Breast epithelium (tissue), 4 donors: ENCODE results near the gene LRRC74A. TPM values are rescaled to one million over a fixed set of nuclear protein-coding genes. Genes with fewer than 3 reads are reported as not detected.
A peak's percentile ranks its signal among the peaks of the same experiment; 100 is the strongest.

Experiments
- DNase-seq, 2 donors: peaks; one replicate each; pipeline ENCODE4 v3.0.0-alpha.2; 2019; ENCODE audit warnings: low spot score in 2 of 2
- H3K27ac ChIP-seq, 2 donors: fragments of 200-600 bp; sonication (generic) in 1 of 2; one replicate each; pipeline ENCODE4 v1.5.1; 2016 to 2019; ENCODE audit warnings: mild to moderate bottlenecking in 1 of 2
- H3K27me3 ChIP-seq, 2 donors: fragments of 200-600 bp; sonication (generic) in 1 of 2; one replicate each; pipeline versions ENCODE4 v1.5.1 to v1.6.0; 2017 to 2019; ENCODE audit warnings: control low read depth in 1 of 2, mild to moderate bottlenecking in 1 of 2
- H3K36me3 ChIP-seq: fragments of 200-600 bp; one replicate; pipeline ENCODE4 v1.5.1; 2019
- H3K4me1 ChIP-seq, 2 donors: fragments of 200-600 bp; sonication (generic); one replicate each; pipeline ENCODE4 v1.5.1; 2016 to 2019; ENCODE audit warnings: control low read depth in 1 of 2
- H3K4me3 ChIP-seq, 3 donors: fragments of 200-600 bp; sonication (generic); 1 replicate in 2 of 3; 2 replicates in 1 of 3; pipeline ENCODE4 v1.5.1; 2016 to 2019; ENCODE audit warnings: mild to moderate bottlenecking in 3 of 3, moderate library complexity in 2 of 3
- H3K9me3 ChIP-seq, 2 donors: fragments of 200-600 bp; sonication (generic) in 1 of 2; one replicate each; pipeline ENCODE4 v1.5.1; 2016 to 2019; ENCODE audit warnings: control low read depth in 1 of 2
- CTCF ChIP-seq, 3 donors: fragments of 450-650 bp; IDR thresholded peaks; one replicate each; pipeline ENCODE4 v1.5.1; 2016 to 2017; ENCODE audit warnings: antibody characterized with exemption in 3 of 3, mild to moderate bottlenecking in 3 of 3, moderate library complexity in 3 of 3
- POLR2A ChIP-seq: fragments of 450-650 bp; IDR thresholded peaks from one replicate; pipeline ENCODE4 v1.6.1; 2016; ENCODE audit warnings: antibody characterized with exemption, mild to moderate bottlenecking, moderate library complexity
- POLR2AphosphoS5 ChIP-seq, 3 donors: sonication (generic); formaldehyde crosslinking; IDR thresholded peaks; one replicate each; pipeline ENCODE4 v1.6.1; 2017; ENCODE audit warnings: antibody characterized with exemption in 3 of 3
- intact Hi-C: fragments of 100-400 bp; cut with DNase I; formaldehyde crosslinking; loops from one replicate; pipeline ENCODE4 v1.15.1; 2023; ENCODE audit warnings: low total_unique reads
- total RNA-seq, 3 donors: library from RNA; depleted of rRNA; stranded (reverse); fragments of >200 nt; gene quantifications; one replicate each; pipeline ENCODE4 v1.1.0, GENCODE V29; 2016

The LRRC74A gene
- total RNA-seq, 3 donors from 2014 or later = not detected

- peak overlapping the region; percentile 62 to 83 for H3K27ac ChIP-seq
- peak in 1 of 2 donors; percentile 60 for DNase-seq
Measured at GRCh38 chr14:76844223-76844622, 18.0 kb downstream of the LRRC74A start.

GRCh38 chr14:76846331-76847047 is 20.3 kb downstream of the LRRC74A start:
- no peak overlapping the region for H3K4me3 ChIP-seq
- intact Hi-C loops = no loop called here

More at GRCh38 chr14:76844223-76844622, 18.0 kb downstream of the LRRC74A start:
- no peak for TF ChIP-seq POLR2A
- TF ChIP-seq POLR2AphosphoS5 (IDR thresholded peaks at IDR 0.05) = peak in 2 of 3 donors; percentile 44 to 50
- peak; percentile 29 to 46 (median 33) for TF ChIP-seq CTCF (IDR thresholded peaks at IDR 0.05)
- no peaks in the 10 kb centered on the region for H3K4me1 ChIP-seq
- no peaks in the 10 kb centered on the region for H3K27me3 ChIP-seq
- H3K9me3 ChIP-seq = no peaks in the 10 kb centered on the region
- intact Hi-C loops = no loop called here
- H3K36me3 ChIP-seq = no peaks in the 10 kb centered on the region
- H3K4me3 ChIP-seq = no peak overlapping the region

GRCh38 chr14:76848879-76849278 is 22.7 kb downstream of the LRRC74A start:
- DNase-seq = no peak

More at GRCh38 chr14:76846331-76847047, 20.3 kb downstream of the LRRC74A start:
- Histone ChIP-seq H3K4me1 (no peaks in the 10 kb centered on the region), H3K27me3 (no peaks in the 10 kb centered on the region), H3K9me3 (no peaks in the 10 kb centered on the region), H3K27ac (no peak overlapping the region), H3K36me3 (no peaks in the 10 kb centered on the region)
- DNase-seq = no peak
- TF ChIP-seq POLR2AphosphoS5 (IDR thresholded peaks at IDR 0.05) (no peak), POLR2A (no peak), CTCF (IDR thresholded peaks at IDR 0.05) (no peak)

GRCh38 chr14:76855066-76855465 is 28.9 kb downstream of the LRRC74A start:
- H3K36me3 ChIP-seq = no peaks in the 10 kb centered on the region
- DNase-seq = no peak
- H3K9me3 ChIP-seq = no peaks in the 10 kb centered on the region
- no peak for TF ChIP-seq POLR2AphosphoS5 (IDR thresholded peaks at IDR 0.05)
- TF ChIP-seq POLR2A = no peak
- TF ChIP-seq CTCF (IDR thresholded peaks at IDR 0.05) = no peak
- H3K27ac ChIP-seq = no peak overlapping the region
- no peaks in the 10 kb centered on the region for H3K4me1 ChIP-seq
- intact Hi-C loops = no loop called here
- no peaks in the 10 kb centered on the region for H3K27me3 ChIP-seq
- no peak overlapping the region for H3K4me3 ChIP-seq

More at GRCh38 chr14:76848879-76849278, 22.7 kb downstream of the LRRC74A start:
- no peaks in the 10 kb centered on the region for H3K36me3 ChIP-seq
- no peak overlapping the region for H3K27ac ChIP-seq
- H3K4me1 ChIP-seq = no peaks in the 10 kb centered on the region
- intact Hi-C loops = no loop called here
- no peak for TF ChIP-seq POLR2AphosphoS5 (IDR thresholded peaks at IDR 0.05)
- no peak for TF ChIP-seq CTCF (IDR thresholded peaks at IDR 0.05)
- TF ChIP-seq POLR2A = no peak
- no peaks in the 10 kb centered on the region for H3K9me3 ChIP-seq
- no peak overlapping the region for H3K4me3 ChIP-seq
- H3K27me3 ChIP-seq = no peaks in the 10 kb centered on the region

GRCh38 chr14:76856769-76857168 is 30.6 kb downstream of the LRRC74A start:
- DNase-seq = no peak
- Histone ChIP-seq H3K27ac (no peak overlapping the region), H3K4me3 (no peak overlapping the region), H3K36me3 (no peaks in the 10 kb centered on the region), H3K27me3 (no peaks in the 10 kb centered on the region), H3K9me3 (no peaks in the 10 kb centered on the region), H3K4me1 (no peaks in the 10 kb centered on the region)
- TF ChIP-seq POLR2A = no peak
- TF ChIP-seq POLR2AphosphoS5 (IDR thresholded peaks at IDR 0.05) = no peak
- TF ChIP-seq CTCF (IDR thresholded peaks at IDR 0.05) = no peak
- intact Hi-C loops = no loop called here
